Thyroid gland (tissue), 4 donors: ENCODE results near the gene UBE2Q2. TPM values are rescaled to one million over a fixed set of nuclear protein-coding genes. Genes with fewer than 3 reads are reported as not detected.

Experiments
- DNase-seq, 2 donors: peaks; one replicate each; pipeline ENCODE4 v3.0.0-alpha.2; 2019
- H3K27ac ChIP-seq, 3 donors: fragments of 200-600 bp; sonication (generic); 1 replicate in 2 of 3; 2 replicates in 1 of 3; pipeline ENCODE4 v1.5.1; 2016 to 2019; ENCODE audit warnings: mild to moderate bottlenecking in 1 of 3, moderate library complexity in 1 of 3
- H3K27me3 ChIP-seq: fragments of 200-600 bp; sonication (generic); one replicate; pipeline ENCODE4 v1.5.1; 2019
- H3K36me3 ChIP-seq, 2 donors: fragments of 200-600 bp; sonication (generic); one replicate each; pipeline ENCODE4 v1.5.1; 2016 to 2019
- H3K4me1 ChIP-seq, 2 donors: fragments of 200-600 bp; sonication (generic); one replicate each; pipeline ENCODE4 v1.5.1; 2017 to 2019
- H3K4me3 ChIP-seq, 3 donors: fragments of 200-600 bp; sonication (generic); replicated peaks in 1 of 3; 1 replicate in 2 of 3; 2 replicates in 1 of 3; pipeline ENCODE4 v1.5.1; 2016; ENCODE audit warnings: mild to moderate bottlenecking in 1 of 3
- H3K9me3 ChIP-seq: fragments of 200-600 bp; sonication (generic); one replicate; pipeline ENCODE4 v1.5.1; 2017
- CTCF ChIP-seq, 6 experiments: fragments of 200-600 bp in 3 of 6; fragments of 450-650 bp in 3 of 6; sonication (generic) in 3 of 6; IDR thresholded peaks; one replicate each; pipeline ENCODE4 v1.5.1; 2016 to 2019; ENCODE audit warnings: antibody characterized with exemption in 6 of 6, mild to moderate bottlenecking in 2 of 6, inconsistent platforms in 1 of 6, moderate library complexity in 1 of 6
- POLR2A ChIP-seq, 2 donors: fragments of 450-650 bp; IDR thresholded peaks; one replicate each; pipeline ENCODE4 v1.6.1; 2017; ENCODE audit warnings: antibody characterized with exemption in 2 of 2, mild to moderate bottlenecking in 2 of 2, moderate library complexity in 1 of 2
- WGBS, 2 donors: methylation state at CpG; one replicate each; pipeline ENCODE4 v1.1.5; 2017; 5-methylcytosine and 5-hydroxymethylcytosine counted together
- intact Hi-C: fragments of 100-400 bp; cut with DNase I; formaldehyde crosslinking; loops from one replicate; pipeline ENCODE4 v1.15.1; 2023
- total RNA-seq, 4 donors: library from RNA; depleted of rRNA; stranded (reverse); fragments of >200 nt; gene quantifications; one replicate each; pipeline ENCODE4 v1.2.3, GENCODE V29; 2016

Gene UBE2Q2
- total RNA-seq, 4 donors from 2014 or later, result 35.8 to 52.3 (median 44.9) TPM

GRCh38 chr15:75926931-75927330 is 83.7 kb downstream of the UBE2Q2 start:
- H3K4me3 ChIP-seq, result no peak overlapping the region
- DNase-seq, result no peak
- intact Hi-C loops, result no loop called here
- H3K9me3 ChIP-seq, result no peaks in the 10 kb centered on the region
- H3K36me3 ChIP-seq, result peaks cover 5 to 7% of the 10 kb centered on the region in 2 donors
- H3K27ac ChIP-seq, result no peak overlapping the region
- H3K4me1 ChIP-seq, result peaks cover 4 to 18% of the 10 kb centered on the region in 2 donors
- 92 to 95% methylated on average over 3 of the region's 3 CpGs for WGBS, 2 donors
- no peaks in the 10 kb centered on the region for H3K27me3 ChIP-seq
- TF ChIP-seq CTCF (IDR thresholded peaks at IDR 0.05) (no peak), POLR2A (IDR thresholded peaks at IDR 0.05) (no peak)

GRCh38 chr15:75927601-75928000 is 84.4 kb downstream of the UBE2Q2 start:
- intact Hi-C loops, result no loop called here
- H3K27me3 ChIP-seq, result no peaks in the 10 kb centered on the region
- H3K4me1 ChIP-seq, result peaks cover 4 to 13% of the 10 kb centered on the region in 2 donors
- 92 to 95% methylated on average over 4 of the region's 4 CpGs for WGBS, 2 donors
- H3K9me3 ChIP-seq, result no peaks in the 10 kb centered on the region
- DNase-seq, result no peak
- H3K36me3 ChIP-seq, result peaks cover 7 to 8% of the 10 kb centered on the region in 2 donors
- TF ChIP-seq POLR2A (IDR thresholded peaks at IDR 0.05), result no peak
- TF ChIP-seq CTCF (IDR thresholded peaks at IDR 0.05), result no peak
- no peak overlapping the region for H3K4me3 ChIP-seq
- H3K27ac ChIP-seq, result no peak overlapping the region

- DNase-seq, result peak in 1 of 2 donors; percentile 3
- Histone ChIP-seq H3K4me1 (peaks cover 4 to 12% of the 10 kb centered on the region in 2 donors), H3K36me3 (peaks cover 13 to 17% of the 10 kb centered on the region in 2 donors), H3K27me3 (no peaks in the 10 kb centered on the region), H3K27ac (no peak overlapping the region), H3K4me3 (no peak overlapping the region), H3K9me3 (no peaks in the 10 kb centered on the region)
- intact Hi-C loops, result no loop called here
- WGBS, 2 donors, result 78 to 89% methylated on average over 8 to 9 of the region's 9 CpGs
- TF ChIP-seq CTCF (IDR thresholded peaks at IDR 0.05), result peak in 1 of 6 experiments; percentile 9
- TF ChIP-seq POLR2A (IDR thresholded peaks at IDR 0.05), result no peak
These were observed 85.7 kb downstream of the UBE2Q2 start for GRCh38 chr15:75928680-75929608.

GRCh38 chr15:75929799-75930565 is 86.7 kb downstream of the UBE2Q2 start:
- no peak for DNase-seq
- H3K27ac ChIP-seq, result no peak overlapping the region
- no peaks in the 10 kb centered on the region for H3K27me3 ChIP-seq
- no peaks in the 10 kb centered on the region for H3K9me3 ChIP-seq
- no peak overlapping the region for H3K4me3 ChIP-seq
- peaks cover 20 to 21% of the 10 kb centered on the region in 2 donors for H3K36me3 ChIP-seq
- no peak for TF ChIP-seq POLR2A (IDR thresholded peaks at IDR 0.05)
- no peak for TF ChIP-seq CTCF (IDR thresholded peaks at IDR 0.05)
- intact Hi-C loops, result no loop called here
- peaks cover 0 to 2% of the 10 kb centered on the region in 2 donors for H3K4me1 ChIP-seq
- WGBS, 2 donors, result 79 to 80% methylated on average over 5 of the region's 5 CpGs
